HAP-1 (cell line): Measurements from ENCODE around the gene STKLD1.
"Not testable (repeated sequence)": the region's sequence is repeated elsewhere in the genome, so short reads cannot be mapped to it uniquely, and the experiment has no call there.

Experiments used
- DNase-seq, 2 experiments: peaks; one replicate each; pipeline ENCODE4 v3.0.0-alpha.2; 2016 to 2020; ENCODE audit warnings: low spot score in 2 of 2
- H3K27me3 ChIP-seq: fragments of 250-450 bp; sonication (Bioruptor Pico); 2 replicates; pipeline ENCODE4 v1.5.1; 2020; ENCODE audit warnings: low read depth, mild to moderate bottlenecking, moderate library complexity
- H3K36me3 ChIP-seq: fragments of 250-450 bp; sonication (Bioruptor Pico); replicated peaks from 2 replicates; pipeline ENCODE4 v1.5.1; 2020; ENCODE audit warnings: mild to moderate bottlenecking
- H3K4me1 ChIP-seq: fragments of 250-450 bp; sonication (Bioruptor Pico); 2 replicates; pipeline ENCODE4 v1.5.1; 2020; ENCODE audit warnings: mild to moderate bottlenecking
- H3K4me3 ChIP-seq: fragments of 250-450 bp; sonication (Bioruptor Pico); 2 replicates; pipeline ENCODE4 v1.5.1; 2020; ENCODE audit warnings: mild to moderate bottlenecking, moderate library complexity
- H3K9me3 ChIP-seq: fragments of 250-450 bp; sonication (Bioruptor Pico); 2 replicates; pipeline ENCODE4 v1.5.1; 2020; ENCODE audit warnings: mild to moderate bottlenecking, moderate library complexity
- in situ Hi-C: fragments of 300-500 bp; cut with MboI; formaldehyde crosslinking; loops from 3 replicates; pipeline ENCODE4 v1.14.3; 2020; ENCODE audit warnings: low sequenced_read_pairs, inconsistent platforms, mixed read lengths

STKLD1 gene

GRCh38 chr9:133389562-133389961 is 13.4 kb downstream of the STKLD1 start:
- no peaks in the 10 kb centered on the region for H3K4me1 ChIP-seq
- H3K27me3 ChIP-seq, result no peaks in the 10 kb centered on the region
- no peaks in the 10 kb centered on the region for H3K36me3 ChIP-seq
- H3K4me3 ChIP-seq, result no peak overlapping the region
- no peaks in the 10 kb centered on the region for H3K9me3 ChIP-seq
- DNase-seq, result no peak
- in situ Hi-C loops, result no loop called here

- Histone ChIP-seq H3K4me3 (no peak overlapping the region), H3K9me3 (no peaks in the 10 kb centered on the region), H3K4me1 (no peaks in the 10 kb centered on the region), H3K36me3 (no peaks in the 10 kb centered on the region), H3K27me3 (no peaks in the 10 kb centered on the region)
- no peak for DNase-seq
- in situ Hi-C loops, result no loop called here
Measured at GRCh38 chr9:133390713-133391112, 14.5 kb downstream of the STKLD1 start.

GRCh38 chr9:133391449-133391848 is 15.3 kb downstream of the STKLD1 start:
- H3K9me3 ChIP-seq, DNase-seq, H3K4me1 ChIP-seq, in situ Hi-C loops, H3K27me3 ChIP-seq, H3K36me3 ChIP-seq, H3K4me3 ChIP-seq: not testable (repeated sequence)

GRCh38 chr9:133392308-133392707 is 16.1 kb downstream of the STKLD1 start:
- DNase-seq, H3K27me3 ChIP-seq, H3K36me3 ChIP-seq, in situ Hi-C loops, H3K4me3 ChIP-seq, H3K9me3 ChIP-seq, H3K4me1 ChIP-seq: not testable (repeated sequence)

GRCh38 chr9:133393399-133393798 is 17.2 kb downstream of the STKLD1 start:
- no peaks in the 10 kb centered on the region for H3K4me1 ChIP-seq
- H3K36me3 ChIP-seq, result no peaks in the 10 kb centered on the region
- no peak for DNase-seq
- H3K9me3 ChIP-seq, result no peaks in the 10 kb centered on the region
- in situ Hi-C loops, result no loop called here
- H3K4me3 ChIP-seq, result no peak overlapping the region
- H3K27me3 ChIP-seq, result peaks cover 7% of the 10 kb centered on the region; the same call in 1 of the 2 replicates

GRCh38 chr9:133394687-133395271 is 18.6 kb downstream of the STKLD1 start:
- Histone ChIP-seq H3K27me3 (peaks cover 7% of the 10 kb centered on the region; the same call in 1 of the 2 replicates), H3K4me1 (no peaks in the 10 kb centered on the region), H3K4me3 (no peak overlapping the region), H3K36me3 (no peaks in the 10 kb centered on the region), H3K9me3 (no peaks in the 10 kb centered on the region)
- in situ Hi-C loops, result no loop called here
- DNase-seq, result no peak

- Histone ChIP-seq H3K4me1 (no peaks in the 10 kb centered on the region), H3K36me3 (no peaks in the 10 kb centered on the region), H3K27me3 (peaks cover 7% of the 10 kb centered on the region; the same call in 1 of the 2 replicates), H3K4me3 (no peak overlapping the region), H3K9me3 (no peaks in the 10 kb centered on the region)
- in situ Hi-C loops, result no loop called here
- DNase-seq, result peak in 1 of 2 experiments; percentile 65
Measured at GRCh38 chr9:133396952-133397351, 20.8 kb downstream of the STKLD1 start.

GRCh38 chr9:133397370-133397769 is 21.2 kb downstream of the STKLD1 start:
- Histone ChIP-seq H3K9me3 (no peaks in the 10 kb centered on the region), H3K36me3 (no peaks in the 10 kb centered on the region), H3K4me3 (no peak overlapping the region), H3K27me3 (peaks cover 7% of the 10 kb centered on the region; the same call in 1 of the 2 replicates), H3K4me1 (no peaks in the 10 kb centered on the region)
- DNase-seq, result no peak
- in situ Hi-C loops, result no loop called here

GRCh38 chr9:133397895-133398294 is 21.7 kb downstream of the STKLD1 start:
- no peaks in the 10 kb centered on the region for H3K9me3 ChIP-seq
- in situ Hi-C loops, result no loop called here
- no peak for DNase-seq
- H3K4me3 ChIP-seq, result no peak overlapping the region
- H3K27me3 ChIP-seq, result peaks cover 7% of the 10 kb centered on the region; the same call in 1 of the 2 replicates
- H3K36me3 ChIP-seq, result no peaks in the 10 kb centered on the region
- no peaks in the 10 kb centered on the region for H3K4me1 ChIP-seq

- H3K9me3 ChIP-seq, result no peaks in the 10 kb centered on the region
- in situ Hi-C loops, result no loop called here
- H3K4me3 ChIP-seq, result no peak overlapping the region
- peaks cover 7% of the 10 kb centered on the region; the same call in 1 of the 2 replicates for H3K27me3 ChIP-seq
- DNase-seq, result no peak
- peaks cover 18% of the 10 kb centered on the region for H3K36me3 ChIP-seq
- no peaks in the 10 kb centered on the region for H3K4me1 ChIP-seq
Measured at GRCh38 chr9:133400292-133400691, 24.1 kb downstream of the STKLD1 start.

- no peaks in the 10 kb centered on the region for H3K9me3 ChIP-seq
- peaks cover 31% of the 10 kb centered on the region for H3K36me3 ChIP-seq
- in situ Hi-C loops, result no loop called here
Measured at GRCh38 chr9:133401588-133401987, 25.4 kb downstream of the STKLD1 start.

GRCh38 chr9:133402689-133403088 is 26.5 kb downstream of the STKLD1 start:
- in situ Hi-C loops, result no loop called here
- no peaks in the 10 kb centered on the region for H3K9me3 ChIP-seq

More at GRCh38 chr9:133401588-133401987, 25.4 kb downstream of the STKLD1 start:
- Histone ChIP-seq H3K27me3 (peaks cover 7% of the 10 kb centered on the region; the same call in 1 of the 2 replicates), H3K4me1 (no peaks in the 10 kb centered on the region), H3K4me3 (no peak overlapping the region)
- no peak for DNase-seq

GRCh38 chr9:133403766-133404453 is 27.7 kb downstream of the STKLD1 start:
- Histone ChIP-seq H3K9me3 (no peaks in the 10 kb centered on the region), H3K27me3 (no peaks in the 10 kb centered on the region), H3K36me3 (peaks cover 50% of the 10 kb centered on the region), H3K4me1 (no peaks in the 10 kb centered on the region), H3K4me3 (no peak overlapping the region)
- in situ Hi-C loops, result no loop called here
- peak in 1 of 2 experiments; percentile 45 for DNase-seq

More at GRCh38 chr9:133402689-133403088, 26.5 kb downstream of the STKLD1 start:
- Histone ChIP-seq H3K4me3 (no peak overlapping the region), H3K36me3 (peaks cover 40% of the 10 kb centered on the region), H3K4me1 (no peaks in the 10 kb centered on the region), H3K27me3 (no peaks in the 10 kb centered on the region; the same call in 1 of the 2 replicates)
- DNase-seq, result no peak

- no peaks in the 10 kb centered on the region for H3K9me3 ChIP-seq
- no peaks in the 10 kb centered on the region for H3K27me3 ChIP-seq
- DNase-seq, result no peak
- no peak overlapping the region for H3K4me3 ChIP-seq
- in situ Hi-C loops, result no loop called here
- H3K36me3 ChIP-seq, result peaks cover 57% of the 10 kb centered on the region
- H3K4me1 ChIP-seq, result no peaks in the 10 kb centered on the region
Measured at GRCh38 chr9:133404454-133405002, 28.4 kb downstream of the STKLD1 start.
